HCT116 (cell line): ENCODE measurements around the gene ZNF483. TPM values are rescaled to one million over a fixed set of nuclear protein-coding genes. Genes with fewer than 3 reads are reported as not detected.

Experiments
- ATAC-seq: fragments of 200-7000 bp; cut with Tn5 transposase; 2 replicates; pipeline ENCODE4 v1.9.1; 2020; ENCODE audit warnings: mild to moderate bottlenecking, moderate library complexity
- Bru-seq: library from RNA; stranded (reverse); fragments of 400-500 nt; gene quantifications from one replicate; lab custom pipeline; 2021; lab: Mats Ljungman, UMichigan
- BruChase-seq, 2 experiments: library from RNA; stranded (reverse); fragments of 400-500 nt; gene quantifications; one replicate each; lab custom pipeline; 2021; lab: Mats Ljungman, UMichigan
- BruUV-seq: library from RNA; stranded (reverse); fragments of 400-500 nt; replicated peaks from 2 replicates; lab custom pipeline; 2021; lab: Mats Ljungman, UMichigan
- CTCF ChIA-PET: fragments of 300-600 bp; sonication (Branson Sonifier 250); formaldehyde crosslinking; loops from one replicate; lab custom pipeline; 2021; ENCODE audit warnings: antibody characterized with exemption; lab: Charles Lee
- POLR2A ChIA-PET: fragments of 300-600, 350-600 bp; sonication (Branson Sonifier 250); formaldehyde crosslinking; loops from one replicate; lab custom pipeline; 2021; ENCODE audit warnings: antibody characterized with exemption; lab: Charles Lee
- RAD21 ChIA-PET, 2 experiments: fragments of 300-600 bp; sonication (Branson Sonifier 250); formaldehyde crosslinking; loops; one replicate each; lab custom pipeline; 2023; ENCODE audit warnings: low total read pairs in 2 of 2; ENCODE audit not compliant: uncharacterized antibody in 2 of 2, unreplicated experiment in 2 of 2, low non-redundant PET in 1 of 2; lab: Charles Lee
- DNase-seq: peaks from one replicate; pipeline ENCODE4 v3.0.0-alpha.2; 2010; ENCODE audit warnings: low read depth, low spot score
- H2AFZ ChIP-seq: fragments of 200-600 bp; shearing (Covaris generic), sonication (generic); 2 replicates; pipeline ENCODE4 v1.6.1; 2017; ENCODE audit warnings: low read depth, mixed run types, mixed read lengths, antibody characterized with exemption, low read length; ENCODE audit not compliant: poor library complexity, severe bottlenecking
- H3K27ac ChIP-seq: 2 replicates; pipeline ENCODE4 v1.5.1; 2012; ENCODE audit warnings: low read depth, low read length
- H3K27me3 ChIP-seq: fragments of 200-600 bp; sonication (generic); 2 replicates; pipeline ENCODE4 v1.6.1; 2016; ENCODE audit warnings: mixed run types, low read length, mixed read lengths; ENCODE audit not compliant: insufficient read depth
- H3K36me3 ChIP-seq, 2 experiments: fragments of 200-500 bp in 1 of 2; fragments of 200-600 bp in 1 of 2; sonication (Bioruptor generic) in 1 of 2; sonication (generic) in 1 of 2; 2 replicates each; pipeline versions ENCODE4 v1.5.1 to v1.6.1; 2014 to 2016; ENCODE audit warnings: low read length in 2 of 2, inconsistent platforms in 1 of 2, mixed read lengths in 1 of 2, mixed run types in 1 of 2; ENCODE audit not compliant: insufficient read depth in 2 of 2, control insufficient read depth in 1 of 2
- H3K4me1 ChIP-seq, 2 experiments: fragments of 200-600 bp in 1 of 2; sonication (generic) in 1 of 2; 2 replicates each; pipeline versions ENCODE4 v1.5.1 to v1.6.1; 2012 to 2017; ENCODE audit warnings: low read length in 2 of 2, inconsistent platforms in 1 of 2, mild to moderate bottlenecking in 1 of 2, mixed read lengths in 1 of 2, mixed run types in 1 of 2, moderate library complexity in 1 of 2; ENCODE audit not compliant: insufficient read depth in 2 of 2, control insufficient read depth in 1 of 2
- H3K4me2 ChIP-seq: fragments of 200-600 bp; sonication (generic); 2 replicates; pipeline ENCODE4 v1.6.1; 2017; ENCODE audit warnings: mixed run types, low read length, mixed read lengths
- H3K4me3 ChIP-seq, 2 experiments: fragments of 200-600 bp in 1 of 2; sonication (generic) in 1 of 2; replicated peaks in 1 of 2; 2 replicates each; pipeline ENCODE4 v1.5.1; 2011 to 2016; ENCODE audit warnings: low read length in 2 of 2, control low read depth in 1 of 2, low read depth in 1 of 2, mild to moderate bottlenecking in 1 of 2, mixed read lengths in 1 of 2, mixed run types in 1 of 2
- H3K79me2 ChIP-seq: fragments of 200-600 bp; sonication (generic); 2 replicates; pipeline ENCODE4 v1.6.1; 2017; ENCODE audit warnings: mild to moderate bottlenecking, mixed run types, low read length, moderate library complexity, mixed read lengths; ENCODE audit not compliant: insufficient read depth
- H3K9ac ChIP-seq: fragments of 200-600 bp; sonication (generic); 2 replicates; pipeline ENCODE4 v1.6.1; 2016; ENCODE audit warnings: low read length, mixed read lengths
- H3K9me2 ChIP-seq: fragments of 200-600 bp; sonication (generic), shearing (Covaris generic); 2 replicates; pipeline ENCODE4 v1.6.1; 2017; ENCODE audit warnings: mixed run types, mild to moderate bottlenecking, moderate library complexity; ENCODE audit not compliant: insufficient read depth
- H3K9me3 ChIP-seq, 2 experiments: fragments of 200-500 bp in 1 of 2; fragments of 200-600 bp in 1 of 2; sonication (Bioruptor generic) in 1 of 2; sonication (generic) in 1 of 2; 2 replicates each; pipeline ENCODE4 v1.6.1; 2014 to 2017; ENCODE audit warnings: low read length in 2 of 2, mixed read lengths in 2 of 2, inconsistent platforms in 1 of 2, low read depth in 1 of 2, mild to moderate bottlenecking in 1 of 2, mixed run types in 1 of 2, moderate library complexity in 1 of 2; ENCODE audit not compliant: control insufficient read depth in 1 of 2, insufficient read depth in 1 of 2
- H4K20me1 ChIP-seq: fragments of 200-600 bp; sonication (generic), shearing (Covaris generic); 2 replicates; pipeline ENCODE4 v1.6.1; 2017; ENCODE audit warnings: mixed run types, mild to moderate bottlenecking, moderate library complexity; ENCODE audit not compliant: insufficient read depth
- CEBPB ChIP-seq: IDR thresholded peaks from 2 replicates; pipeline ENCODE4 v1.6.1; 2012; ENCODE audit warnings: low read depth
- JUND ChIP-seq: IDR thresholded peaks from 2 replicates; pipeline ENCODE4 v1.6.1; 2012
- POLR2AphosphoS5 ChIP-seq: IDR thresholded peaks from 2 replicates; pipeline ENCODE4 v1.6.1; 2011; ENCODE audit warnings: mild to moderate bottlenecking, low read depth, low read length, moderate library complexity
- YY1 ChIP-seq: IDR thresholded peaks from 2 replicates; pipeline ENCODE4 v1.6.1; 2011; ENCODE audit warnings: low read length, low read depth, moderate library complexity, mild to moderate bottlenecking; ENCODE audit not compliant: insufficient replicate concordance; ENCODE audit errors: extremely low read depth
- intact Hi-C: fragments of 100-400 bp; cut with micrococcal nuclease; formaldehyde crosslinking; loops from 2 replicates; pipeline ENCODE4 v1.10.0; 2022
- long read RNA-seq: library from polyadenylated mRNA; unstranded; transcript quantifications from one replicate; pipeline ENCODE4 v2.0.0, GENCODE V29; 2021; ENCODE audit not compliant: unreplicated experiment
- polyA plus RNA-seq: library from polyadenylated mRNA; unstranded; fragments of >200 nt; gene quantifications from 2 replicates; pipeline ENCODE4 v1.2.1, GENCODE V29; 2012; ENCODE audit warnings: missing spikeins
- total RNA-seq: library from RNA; stranded (reverse); gene quantifications from one replicate; pipeline ENCODE4 v1.2.1, GENCODE V29; 2021; ENCODE audit not compliant: unreplicated experiment
- TF ChIP-seq, protein P1 (sequence below): IDR thresholded peaks from 2 replicates; pipeline ENCODE4 v1.6.1; 2012
- TF ChIP-seq, protein P2 (sequence below), 3 experiments: fragments of 200-600 bp in 1 of 3; sonication (generic) in 1 of 3; IDR thresholded peaks in 2 of 3; conservative IDR thresholded peaks in 1 of 3; 2 replicates each; pipeline ENCODE4 v1.5.1; 2012 to 2017; ENCODE audit warnings: low read depth in 2 of 3, low read length in 2 of 3, antibody characterized with exemption in 1 of 3, borderline replicate concordance in 1 of 3, control low read depth in 1 of 3, mild to moderate bottlenecking in 1 of 3, mixed read lengths in 1 of 3, mixed run types in 1 of 3, moderate library complexity in 1 of 3; ENCODE audit not compliant: insufficient read depth in 1 of 3
- TF ChIP-seq, protein P3 (sequence below): IDR thresholded peaks from 2 replicates; pipeline ENCODE4 v1.6.1; 2012
- TF ChIP-seq, protein P4 (sequence below): IDR thresholded peaks from 2 replicates; pipeline ENCODE4 v1.6.1; 2011; ENCODE audit warnings: mild to moderate bottlenecking, low read length, moderate library complexity; ENCODE audit not compliant: insufficient replicate concordance; ENCODE audit errors: extremely low read depth

Gene ZNF483
- total RNA-seq (5.0 TPM), Bru-seq, nascent RNA (percentile 47 among the genes with signal in this experiment), BruChase-seq, experiment 1, labeled RNA remaining after a 6-hour chase (percentile 62 among the genes with signal in this experiment), BruChase-seq, experiment 2, labeled RNA remaining after a 2-hour chase (percentile 70 among the genes with signal in this experiment)
- 0.70 and 1.7 TPM in 2 replicates for polyA plus RNA-seq
- long read RNA-seq, partial matches to known transcripts: 0 of 4 reads
- long read RNA-seq, other reads (novel, unspliced or antisense): 3 of 4 reads

DNA sequence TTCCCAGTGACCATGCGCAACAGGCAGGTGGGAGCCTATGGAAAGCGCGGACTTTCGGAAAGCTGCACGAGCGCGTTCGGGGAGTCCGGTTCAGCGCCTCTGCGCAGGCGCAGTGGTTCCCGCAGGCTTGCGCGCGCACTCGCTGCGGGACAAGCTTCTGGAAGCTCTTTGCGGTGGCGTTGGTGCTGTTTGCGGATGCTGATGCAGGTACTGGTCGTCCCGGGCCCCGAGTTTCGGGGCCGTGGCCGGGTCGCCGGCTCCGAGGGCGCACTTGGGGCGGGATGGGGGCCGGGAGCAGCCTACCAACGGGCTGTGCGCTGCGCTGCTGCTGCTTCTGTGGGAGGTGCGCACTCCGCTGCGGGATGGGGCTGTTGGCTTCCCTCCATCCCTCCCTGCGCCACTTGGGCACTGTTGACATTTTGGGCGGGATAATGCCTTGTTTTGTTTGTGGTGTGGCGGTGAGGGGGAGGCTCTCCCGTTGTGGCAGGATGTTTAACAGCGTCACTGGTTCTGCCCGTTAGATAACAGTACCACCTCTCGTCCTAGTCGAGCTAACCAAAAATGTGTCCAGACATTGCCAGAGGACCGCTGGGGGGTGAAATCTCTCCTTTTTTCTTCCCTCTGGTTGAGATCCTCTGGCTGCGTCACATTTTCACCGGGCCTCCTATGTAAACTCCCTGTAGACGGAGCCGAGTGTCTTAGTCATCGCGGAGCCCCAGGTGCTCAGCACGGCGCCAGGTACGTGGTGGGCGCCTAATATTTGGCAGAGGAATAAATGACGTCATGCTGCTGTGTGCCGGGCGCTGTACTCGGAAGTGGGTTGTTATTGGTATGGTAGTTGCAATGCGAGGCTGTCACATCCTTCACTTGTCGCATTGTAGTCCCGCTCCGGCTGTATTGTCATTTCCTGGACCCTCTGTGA, at the start of gene ZNF483:
Gene ZNF483 (plus strand): TSS at position 124 of the 922 bp plus-strand sequence. CDS start 2,217 bp downstream, outside the sequence.
- ChIA-PET RAD21 (no interaction called here), CTCF (no interaction called here), POLR2A (interaction anchor here (1.7 kb wide), 1 partner anchor 9 kb away, joined by 7 read pairs; no protein-coding TSS in a partner anchor)
- intact Hi-C loops: no loop called here
- H3K27ac ChIP-seq: peak within 1 kb of the TSS; percentile 70
- ATAC-seq: peak; percentile 94
- H3K9me3 ChIP-seq: no peaks in the 10 kb centered on the region
- H3K36me3 ChIP-seq: peaks cover 0 to 4% of the 10 kb centered on the region in 2 experiments; a peak in 1 of 4 replicates
- BruUV-seq: TSS peak; percentile 56
- peaks cover 0 to 11% of the 10 kb centered on the region in 2 experiments; a peak in 2 of 4 replicates for H3K4me1 ChIP-seq
- H3K27me3 ChIP-seq: no peaks in the 10 kb centered on the region
- peak within 1 kb of the TSS; percentile 63 for H3K4me2 ChIP-seq
- peak within 1 kb of the TSS; percentile 66 to 70 for H3K4me3 ChIP-seq
- peak; percentile 61 for TF ChIP-seq POLR2AphosphoS5
- no peak for TF ChIP-seq YY1
- peak; percentile 14; the same call in 1 of the 2 replicates for TF ChIP-seq JUND
- TF ChIP-seq, protein P1, sequence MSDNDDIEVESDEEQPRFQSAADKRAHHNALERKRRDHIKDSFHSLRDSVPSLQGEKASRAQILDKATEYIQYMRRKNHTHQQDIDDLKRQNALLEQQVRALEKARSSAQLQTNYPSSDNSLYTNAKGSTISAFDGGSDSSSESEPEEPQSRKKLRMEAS: 0 out of 2 replicates have a peak, but pooled peaks have one; percentile 28
- H3K9ac ChIP-seq: peak within 1 kb of the TSS; percentile 69
- peak; percentile 64 for DNase-seq
- H2AFZ ChIP-seq: peak within 1 kb of the TSS; percentile 42
- peaks cover 7% of the 10 kb centered on the region; the same call in 1 of the 2 replicates for H3K79me2 ChIP-seq
- H3K9me2 ChIP-seq: no peaks in the 10 kb centered on the region
- H4K20me1 ChIP-seq: no peaks in the 10 kb centered on the region

DNA sequence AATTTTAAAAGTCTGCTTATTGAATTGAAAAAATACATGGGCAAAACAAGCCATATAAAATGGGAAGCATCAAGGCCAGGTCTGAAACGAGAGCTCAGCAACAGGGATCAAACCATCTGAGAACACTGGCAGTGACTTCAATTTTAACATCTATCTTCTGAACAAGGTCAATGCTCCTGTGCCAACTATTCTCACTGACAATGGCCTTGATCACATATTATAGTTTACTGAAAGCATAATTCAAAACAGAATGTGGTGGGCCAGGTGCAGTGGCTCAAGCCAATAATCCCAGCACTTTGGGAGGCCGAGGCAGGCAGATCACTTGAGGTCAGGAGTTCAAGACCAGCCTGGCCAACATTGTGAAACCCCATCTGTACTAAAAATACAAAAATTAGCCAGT, 49.8 kb upstream of the ZNF483 start:
- POLR2A ChIA-PET: no interaction called here
- Histone ChIP-seq H2AFZ (no peak overlapping the region), H3K79me2 (peaks cover 100% of the 10 kb centered on the region), H3K9me3 (no peaks in the 10 kb centered on the region), H3K9ac (no peak overlapping the region), H3K4me2 (no peak overlapping the region), H3K27me3 (no peaks in the 10 kb centered on the region), H4K20me1 (peaks cover 23% of the 10 kb centered on the region; the same call in 1 of the 2 replicates), H3K27ac (no peak overlapping the region), H3K4me3 (no peak overlapping the region), H3K9me2 (no peaks in the 10 kb centered on the region), H3K36me3 (no peaks in the 10 kb centered on the region), H3K4me1 (no peaks in the 10 kb centered on the region; a peak in 1 of 4 replicates)
- DNase-seq (no peak), ATAC-seq (no peak)
- RAD21 ChIA-PET: no interaction called here
- CTCF ChIA-PET: no interaction called here
- intact Hi-C loops: no loop called here
- BruUV-seq: no TSS peak
- TF ChIP-seq, protein P2, sequence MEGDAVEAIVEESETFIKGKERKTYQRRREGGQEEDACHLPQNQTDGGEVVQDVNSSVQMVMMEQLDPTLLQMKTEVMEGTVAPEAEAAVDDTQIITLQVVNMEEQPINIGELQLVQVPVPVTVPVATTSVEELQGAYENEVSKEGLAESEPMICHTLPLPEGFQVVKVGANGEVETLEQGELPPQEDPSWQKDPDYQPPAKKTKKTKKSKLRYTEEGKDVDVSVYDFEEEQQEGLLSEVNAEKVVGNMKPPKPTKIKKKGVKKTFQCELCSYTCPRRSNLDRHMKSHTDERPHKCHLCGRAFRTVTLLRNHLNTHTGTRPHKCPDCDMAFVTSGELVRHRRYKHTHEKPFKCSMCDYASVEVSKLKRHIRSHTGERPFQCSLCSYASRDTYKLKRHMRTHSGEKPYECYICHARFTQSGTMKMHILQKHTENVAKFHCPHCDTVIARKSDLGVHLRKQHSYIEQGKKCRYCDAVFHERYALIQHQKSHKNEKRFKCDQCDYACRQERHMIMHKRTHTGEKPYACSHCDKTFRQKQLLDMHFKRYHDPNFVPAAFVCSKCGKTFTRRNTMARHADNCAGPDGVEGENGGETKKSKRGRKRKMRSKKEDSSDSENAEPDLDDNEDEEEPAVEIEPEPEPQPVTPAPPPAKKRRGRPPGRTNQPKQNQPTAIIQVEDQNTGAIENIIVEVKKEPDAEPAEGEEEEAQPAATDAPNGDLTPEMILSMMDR (IDR thresholded peaks at IDR 0.05 in 2 of 3, conservative IDR thresholded peaks at IDR 0.05 in 1 of 3; ENCODE audit: borderline replicate concordance in 1 of 3, insufficient read depth in 1 of 3, low read depth in 2 of 3, low read length in 2 of 3): no peak
- TF ChIP-seq YY1: no peak
- TF ChIP-seq CEBPB: no peak
- TF ChIP-seq, protein P3, sequence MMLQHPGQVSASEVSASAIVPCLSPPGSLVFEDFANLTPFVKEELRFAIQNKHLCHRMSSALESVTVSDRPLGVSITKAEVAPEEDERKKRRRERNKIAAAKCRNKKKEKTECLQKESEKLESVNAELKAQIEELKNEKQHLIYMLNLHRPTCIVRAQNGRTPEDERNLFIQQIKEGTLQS: no peak
- TF ChIP-seq, protein P4, sequence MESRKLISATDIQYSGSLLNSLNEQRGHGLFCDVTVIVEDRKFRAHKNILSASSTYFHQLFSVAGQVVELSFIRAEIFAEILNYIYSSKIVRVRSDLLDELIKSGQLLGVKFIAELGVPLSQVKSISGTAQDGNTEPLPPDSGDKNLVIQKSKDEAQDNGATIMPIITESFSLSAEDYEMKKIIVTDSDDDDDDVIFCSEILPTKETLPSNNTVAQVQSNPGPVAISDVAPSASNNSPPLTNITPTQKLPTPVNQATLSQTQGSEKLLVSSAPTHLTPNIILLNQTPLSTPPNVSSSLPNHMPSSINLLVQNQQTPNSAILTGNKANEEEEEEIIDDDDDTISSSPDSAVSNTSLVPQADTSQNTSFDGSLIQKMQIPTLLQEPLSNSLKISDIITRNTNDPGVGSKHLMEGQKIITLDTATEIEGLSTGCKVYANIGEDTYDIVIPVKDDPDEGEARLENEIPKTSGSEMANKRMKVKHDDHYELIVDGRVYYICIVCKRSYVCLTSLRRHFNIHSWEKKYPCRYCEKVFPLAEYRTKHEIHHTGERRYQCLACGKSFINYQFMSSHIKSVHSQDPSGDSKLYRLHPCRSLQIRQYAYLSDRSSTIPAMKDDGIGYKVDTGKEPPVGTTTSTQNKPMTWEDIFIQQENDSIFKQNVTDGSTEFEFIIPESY: no peak
